Raji (cell line): Measurements from ENCODE around the gene PEAK1.

ENCODE experiments used
- POLR2A ChIP-seq: IDR thresholded peaks from 2 replicates; pipeline ENCODE4 v1.6.1; 2011; ENCODE audit warnings: low read depth, low read length, control low read depth; ENCODE audit not compliant: insufficient read depth

PEAK1 gene

DNA sequence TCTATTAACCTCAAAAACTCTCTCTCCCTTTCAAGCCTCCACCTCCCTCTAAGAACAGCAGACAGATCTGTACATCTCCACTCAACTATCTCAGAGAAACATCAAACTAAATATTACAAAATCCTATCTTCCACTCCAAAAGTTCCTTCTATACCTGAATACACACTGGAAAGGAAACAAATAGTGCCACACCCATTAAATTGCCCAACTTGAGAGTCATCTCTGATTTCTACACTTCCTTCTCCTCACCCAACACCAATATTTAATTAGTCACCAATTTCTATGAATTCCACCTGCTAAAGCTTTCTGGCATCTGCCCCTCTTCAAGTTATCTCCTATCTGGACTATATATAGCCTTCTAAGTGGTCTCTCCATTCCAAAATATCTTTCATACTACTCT lies 65.8 kb downstream of the PEAK1 start:
- TF ChIP-seq POLR2A, result no peak

DNA sequence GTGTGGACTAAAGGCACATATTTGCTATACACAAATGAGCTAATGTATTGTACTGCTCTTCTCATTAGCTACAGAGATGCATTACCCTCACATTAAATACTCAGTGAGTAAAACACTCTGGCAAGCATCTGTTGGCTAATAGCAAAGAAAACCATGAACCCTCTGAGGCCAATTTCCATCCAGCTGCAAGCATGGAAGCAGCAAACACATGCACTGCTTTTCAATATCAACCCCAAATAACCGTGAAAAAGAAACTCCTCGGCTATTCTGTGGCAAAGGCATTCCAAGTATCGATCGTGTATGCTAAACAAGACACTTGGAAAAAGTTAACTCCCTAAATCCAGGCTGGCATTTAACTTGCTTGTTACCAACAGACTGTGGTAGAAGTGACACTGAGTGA lies 67.0 kb downstream of the PEAK1 start:
- TF ChIP-seq POLR2A, result no peak

DNA sequence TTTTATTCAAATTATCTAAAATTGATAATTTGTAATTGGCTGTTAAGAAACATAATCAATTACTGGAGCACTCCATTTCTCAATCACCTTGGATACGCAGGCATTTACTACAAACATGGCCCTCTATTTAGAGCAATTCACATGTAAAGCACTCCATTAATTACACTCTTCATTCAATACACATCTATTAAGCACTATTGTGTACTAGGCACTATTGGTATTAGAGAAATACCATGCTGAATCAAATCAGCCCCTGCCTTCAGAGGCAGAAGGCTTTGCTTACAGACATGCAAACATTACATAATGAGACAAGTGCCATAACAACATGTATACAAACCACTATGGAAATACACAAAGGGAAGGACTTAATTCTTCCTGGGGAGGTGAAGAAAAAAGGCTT lies 69.1 kb downstream of the PEAK1 start:
- TF ChIP-seq POLR2A, result no peak

DNA sequence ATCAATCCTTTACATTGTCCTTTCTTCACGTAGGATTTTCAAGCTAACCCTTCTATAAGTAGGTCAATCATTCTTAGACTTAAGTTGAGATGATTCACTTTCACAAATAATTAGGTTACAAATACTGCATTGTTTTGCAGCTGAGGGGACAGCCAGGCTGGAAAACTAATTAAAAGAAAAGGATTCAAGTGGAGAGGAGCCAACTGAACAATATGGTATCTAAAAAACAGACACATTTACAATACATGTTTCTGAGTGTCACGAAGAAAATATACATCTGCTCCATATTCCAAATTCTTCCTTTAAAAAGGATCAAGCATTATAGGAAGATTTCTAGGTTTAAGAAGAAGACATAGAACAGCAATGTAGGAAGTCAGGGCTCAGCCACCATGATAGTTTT lies 70.2 kb downstream of the PEAK1 start:
- no peak for TF ChIP-seq POLR2A

DNA sequence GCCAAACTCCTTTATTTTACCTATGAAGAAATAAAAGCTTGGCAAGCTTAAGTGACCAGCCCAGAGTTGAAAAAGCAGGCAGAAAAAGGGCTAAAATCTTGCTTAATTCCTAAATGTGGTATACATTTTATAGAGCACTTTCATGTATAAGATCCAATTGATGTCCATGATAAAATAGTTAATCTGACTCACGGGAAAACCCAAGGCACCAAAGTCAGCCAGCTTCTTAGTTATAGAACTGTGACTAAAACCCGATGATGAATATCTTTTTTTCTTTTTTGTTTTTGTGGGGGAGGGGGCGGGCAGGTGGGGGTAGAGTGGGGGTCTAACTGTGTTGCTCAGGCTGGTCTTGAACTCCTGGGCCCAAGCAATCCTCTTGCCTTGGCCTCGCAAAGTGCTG lies 71.4 kb downstream of the PEAK1 start:
- TF ChIP-seq POLR2A, result no peak

DNA sequence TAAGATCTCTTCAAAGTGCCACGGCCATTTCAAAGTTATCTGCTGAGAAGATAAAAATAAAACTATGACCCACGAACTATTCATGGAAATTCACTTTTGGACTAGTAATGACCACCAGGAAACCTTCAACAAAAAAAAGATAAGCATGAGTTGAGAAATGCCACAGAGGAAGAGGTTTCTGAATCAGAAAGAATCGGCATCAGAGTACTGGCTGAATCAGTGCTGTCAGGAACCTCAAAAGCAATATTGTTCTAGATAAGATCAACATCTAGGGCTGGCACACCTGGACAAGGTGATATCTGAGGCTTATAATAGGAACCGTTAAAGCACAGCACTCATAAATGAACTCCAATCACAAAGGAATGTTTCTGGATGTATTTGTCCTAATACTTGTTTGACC lies 72.7 kb downstream of the PEAK1 start:
- no peak for TF ChIP-seq POLR2A

DNA sequence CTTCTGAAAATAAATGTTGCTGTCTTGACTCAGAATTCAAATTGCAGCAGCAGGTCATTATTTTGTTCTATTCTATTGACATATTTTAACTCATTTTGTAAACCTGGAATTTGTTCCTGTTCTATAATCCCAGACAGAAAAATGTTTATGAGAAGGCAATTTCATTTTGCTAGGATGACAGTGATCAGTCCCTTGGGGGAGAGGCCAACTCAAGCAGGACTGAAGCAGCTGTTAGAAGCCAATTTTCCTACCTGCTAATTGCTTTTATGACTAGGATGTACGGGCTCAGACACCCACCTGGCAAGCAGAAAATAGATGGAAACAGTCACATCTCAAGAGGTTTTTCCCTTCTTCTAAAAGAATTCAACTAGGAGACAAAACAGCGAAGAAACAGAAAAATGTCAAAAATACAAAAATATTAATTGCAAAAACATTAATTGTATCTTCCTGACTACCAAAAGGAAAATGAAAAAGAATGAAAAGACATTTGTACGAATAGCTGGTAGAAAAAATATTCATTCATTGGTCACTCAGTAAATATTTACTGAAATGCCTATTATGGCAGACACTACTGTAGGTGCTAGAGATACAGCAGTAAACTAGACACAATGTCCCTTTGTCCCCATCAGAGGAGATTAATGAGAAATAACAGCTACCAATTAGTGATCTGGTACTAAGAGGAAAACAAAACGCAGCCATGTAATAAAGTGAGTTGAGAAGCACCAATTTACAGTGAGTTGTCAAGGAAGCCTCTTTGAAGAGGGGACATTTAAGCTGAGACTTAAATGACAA lies 73.5 kb downstream of the PEAK1 start:
- no peak for TF ChIP-seq POLR2A

DNA sequence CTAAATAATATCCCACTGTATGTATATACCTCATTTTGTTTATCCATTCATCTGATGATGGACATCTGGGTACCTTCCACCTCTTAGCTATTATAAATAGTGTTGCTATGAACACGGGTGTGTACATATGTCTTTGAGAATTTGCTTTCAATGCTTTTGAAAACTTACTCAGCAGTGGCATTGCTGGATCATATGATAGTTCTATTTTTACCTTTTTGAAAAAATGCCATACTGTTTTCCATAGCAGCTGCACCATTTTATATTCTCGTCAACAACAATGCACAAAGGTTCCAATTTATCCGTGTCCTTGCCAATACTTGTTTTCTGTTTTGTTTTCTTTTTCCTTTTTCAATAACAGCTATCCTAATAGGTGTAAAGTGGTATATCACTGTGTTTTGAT lies 77.1 kb downstream of the PEAK1 start:
- no peak for TF ChIP-seq POLR2A

DNA sequence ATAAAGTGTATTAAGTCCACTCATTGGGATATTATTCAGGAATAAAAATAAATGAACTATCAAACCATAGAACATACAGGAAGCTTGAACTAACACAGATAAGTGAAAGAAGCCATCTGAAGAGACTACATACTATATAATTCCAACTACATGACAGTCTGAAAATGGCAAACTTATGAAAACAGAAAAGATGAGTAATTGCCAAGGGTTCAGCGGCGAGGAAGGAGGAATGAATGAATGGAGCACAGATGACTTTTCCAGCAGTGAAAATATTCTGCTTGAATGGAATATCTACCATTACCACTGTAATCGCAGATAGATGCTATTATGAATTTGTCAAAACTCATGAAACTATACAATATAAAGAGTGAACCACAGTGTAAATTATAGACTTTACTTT lies 79.7 kb downstream of the PEAK1 start:
- TF ChIP-seq POLR2A, result no peak

DNA sequence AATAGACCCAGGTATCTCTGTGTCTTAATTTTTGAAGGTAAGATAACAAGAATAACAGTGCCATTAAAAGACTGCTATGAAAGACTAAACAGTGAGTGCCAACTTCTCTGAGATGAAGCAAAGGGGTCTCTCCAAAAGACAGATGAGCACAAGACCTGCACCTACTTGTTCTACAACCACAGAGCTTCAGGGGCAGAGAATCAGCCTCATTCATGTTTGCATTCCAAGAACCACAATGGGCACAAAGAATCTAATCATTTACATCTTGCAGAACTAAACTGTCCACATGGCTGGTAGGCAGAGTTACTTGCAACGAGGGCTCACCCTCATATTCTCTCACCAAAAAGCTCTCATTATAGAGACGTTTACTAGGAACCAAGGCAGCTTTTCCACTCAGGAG lies 83.9 kb downstream of the PEAK1 start:
- TF ChIP-seq POLR2A, result no peak

DNA sequence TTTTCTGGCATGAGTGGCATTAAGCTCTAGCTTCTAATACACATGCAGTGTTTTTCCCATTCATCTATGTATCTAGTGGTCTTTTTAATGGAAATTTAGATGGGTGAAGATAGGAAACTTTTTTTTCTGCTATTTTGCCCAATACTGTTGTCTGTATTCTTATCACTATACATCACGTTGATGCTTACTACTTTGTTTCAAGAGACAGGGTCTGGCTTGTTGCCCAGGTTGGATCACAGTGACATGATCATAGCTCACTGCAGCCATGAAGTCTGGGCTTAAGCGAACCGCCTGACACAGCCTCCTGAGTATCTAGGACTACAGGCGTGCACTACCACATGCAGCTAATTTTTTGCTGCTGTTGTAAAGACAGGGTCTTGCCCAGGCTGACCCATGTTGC lies 84.6 kb downstream of the PEAK1 start:
- no peak for TF ChIP-seq POLR2A

DNA sequence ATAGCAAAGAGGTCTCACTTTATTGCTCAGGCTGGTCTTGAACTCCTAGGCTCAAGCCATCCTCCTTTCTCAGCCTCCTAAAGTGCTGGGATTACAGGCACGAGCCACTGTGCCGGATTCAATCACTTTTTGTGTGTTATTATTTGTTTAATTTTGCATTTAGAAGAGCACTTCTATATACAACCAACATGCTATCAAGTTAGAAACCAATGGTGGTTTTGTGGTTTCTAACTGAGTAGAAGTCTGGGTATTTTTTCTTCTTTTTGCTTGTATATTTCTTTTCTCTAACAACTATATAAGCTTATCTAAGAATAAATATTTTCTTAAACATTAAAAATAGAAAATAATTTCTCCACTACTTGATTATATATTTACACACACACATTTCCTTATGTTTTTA lies 86.7 kb downstream of the PEAK1 start:
- TF ChIP-seq POLR2A, result no peak

DNA sequence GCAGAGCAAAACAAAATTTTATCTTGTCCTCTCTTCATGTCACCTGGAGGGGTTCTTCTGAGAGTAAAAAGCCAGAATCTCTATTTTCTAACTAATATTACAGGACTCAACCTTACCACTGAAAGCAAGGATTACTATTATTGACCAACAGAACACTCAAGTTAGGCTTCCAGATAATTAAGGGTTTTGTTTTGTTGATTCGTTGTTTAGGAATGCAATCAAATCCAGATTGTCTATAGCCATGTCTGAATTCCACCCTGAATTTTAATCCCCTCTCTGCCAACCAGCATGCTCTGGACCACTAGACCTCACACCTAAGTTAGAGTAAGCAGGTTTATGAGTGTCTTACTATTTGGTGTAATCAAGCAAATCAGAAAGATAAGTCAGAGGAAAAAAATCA lies 90.7 kb downstream of the PEAK1 start:
- TF ChIP-seq POLR2A, result no peak

DNA sequence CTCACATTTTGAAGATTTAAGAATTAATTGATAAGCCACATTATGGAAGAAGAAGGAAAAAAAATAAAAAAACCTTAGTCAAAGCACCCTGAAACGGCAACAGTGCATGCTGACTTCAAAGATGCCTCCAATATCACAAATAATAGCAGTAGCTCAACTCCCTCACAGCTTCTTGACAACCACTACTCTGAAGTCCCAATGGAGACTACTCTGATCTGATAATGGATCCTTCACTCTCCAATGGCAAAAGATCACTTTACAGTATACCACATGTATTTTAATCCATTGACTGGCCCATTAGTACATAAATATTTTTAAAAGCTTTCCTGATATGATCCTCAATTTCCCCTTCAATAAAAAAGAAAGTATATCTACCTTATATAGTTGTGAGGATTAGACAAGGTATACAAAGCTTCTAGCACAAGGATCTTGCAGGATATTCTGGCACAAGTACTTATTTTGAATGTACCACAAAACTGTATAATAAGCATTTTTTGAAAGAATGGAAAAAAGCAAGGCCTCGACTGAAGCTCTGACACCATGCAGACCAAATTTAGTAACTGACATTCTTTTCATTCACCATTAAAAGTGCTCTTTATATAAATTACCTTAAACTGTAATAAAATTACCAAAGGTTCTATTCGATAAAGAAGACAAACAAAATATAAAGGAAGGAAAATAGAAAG lies 91.9 kb downstream of the PEAK1 start:
- TF ChIP-seq POLR2A, result no peak

DNA sequence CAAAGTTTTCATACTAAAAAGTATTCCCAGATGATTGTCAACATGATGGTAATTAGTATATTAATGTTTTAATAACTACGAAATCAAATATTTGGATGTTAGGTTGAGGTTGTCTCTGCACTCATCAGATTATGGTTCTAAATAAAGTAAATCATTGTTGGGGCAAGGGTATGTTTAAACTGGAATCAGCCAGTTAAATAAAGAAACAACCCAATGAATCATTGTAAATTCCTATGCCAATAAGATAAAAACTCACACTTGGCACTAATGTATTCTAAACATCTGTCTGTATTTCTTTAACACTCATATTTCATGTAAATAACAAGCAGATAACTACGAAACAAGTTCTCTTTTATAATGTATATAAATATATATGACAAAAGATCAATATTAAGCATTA lies 92.7 kb downstream of the PEAK1 start:
- TF ChIP-seq POLR2A, result no peak

DNA sequence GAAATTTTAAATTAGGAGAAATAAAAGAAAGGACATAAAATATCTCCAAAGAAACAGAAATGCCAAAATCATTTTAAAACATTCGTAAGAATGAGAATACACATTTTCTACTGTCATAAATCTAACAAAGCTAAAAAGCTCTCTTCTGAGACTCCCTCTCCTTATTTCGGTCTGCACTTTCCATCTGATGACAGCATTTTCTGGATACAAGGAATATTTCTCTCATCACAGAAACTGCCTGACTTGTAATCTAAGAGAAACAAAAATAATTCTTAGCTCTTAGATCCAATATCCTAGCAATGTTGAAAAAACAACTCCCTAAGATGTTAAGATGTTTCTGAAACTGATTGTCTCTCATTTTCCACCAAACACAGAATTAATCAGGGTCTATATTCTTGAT lies 93.5 kb downstream of the PEAK1 start:
- no peak for TF ChIP-seq POLR2A

DNA sequence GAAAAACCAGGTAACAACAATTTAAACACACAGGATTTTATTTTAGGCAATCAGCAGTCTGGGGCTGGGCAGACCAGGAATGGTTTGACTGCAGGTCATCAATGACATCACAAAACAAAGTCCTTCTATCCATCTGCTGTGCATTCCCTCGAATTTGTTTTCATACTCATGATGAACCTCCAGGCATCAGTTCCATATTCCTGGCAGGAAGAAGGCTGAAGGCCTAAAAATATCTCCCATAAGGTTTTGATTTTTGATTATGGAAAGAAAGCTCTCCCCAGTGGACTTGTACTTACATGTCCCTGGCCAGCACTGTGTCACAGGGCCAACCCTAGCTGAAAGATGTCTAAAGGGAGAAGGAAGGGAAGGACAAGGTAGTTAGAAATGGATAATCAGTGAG lies 107.4 kb downstream of the PEAK1 start:
- no peak for TF ChIP-seq POLR2A
